PFSK-1 (cell line): ENCODE measurements around the gene MIPEP.

Experiments used
- FOXP2 ChIP-seq: optimal IDR thresholded peaks from 2 replicates; pipeline ENCODE3; 2011; ENCODE audit warnings: borderline replicate concordance, control low read depth, inconsistent platforms; ENCODE audit not compliant: insufficient read depth; ENCODE audit errors: extremely low read length, extremely low read depth
- POLR2AphosphoS5 ChIP-seq: IDR thresholded peaks from 2 replicates; pipeline ENCODE4 v1.6.1; 2012; ENCODE audit warnings: low read depth, mild to moderate bottlenecking, control low read depth, low read length, moderate library complexity
- REST ChIP-seq, 2 experiments: IDR thresholded peaks; 2 replicates each; pipeline versions ENCODE4 v1.6.1 to v1.8.0; 2011 to 2012; ENCODE audit warnings: low read depth in 2 of 2, low read length in 2 of 2, control low read depth in 1 of 2, inconsistent platforms in 1 of 2, mild to moderate bottlenecking in 1 of 2, moderate library complexity in 1 of 2; ENCODE audit not compliant: insufficient read depth in 1 of 2
- SIN3A ChIP-seq: IDR thresholded peaks from 2 replicates; pipeline ENCODE4 v1.6.1; 2012; ENCODE audit warnings: mild to moderate bottlenecking, low read length, moderate library complexity, borderline replicate concordance; ENCODE audit not compliant: insufficient read depth
- TAF1 ChIP-seq: IDR thresholded peaks from 2 replicates; pipeline ENCODE4 v1.6.1; 2012; ENCODE audit warnings: low read length, control low read depth, borderline replicate concordance; ENCODE audit not compliant: insufficient read depth

MIPEP gene

DNA sequence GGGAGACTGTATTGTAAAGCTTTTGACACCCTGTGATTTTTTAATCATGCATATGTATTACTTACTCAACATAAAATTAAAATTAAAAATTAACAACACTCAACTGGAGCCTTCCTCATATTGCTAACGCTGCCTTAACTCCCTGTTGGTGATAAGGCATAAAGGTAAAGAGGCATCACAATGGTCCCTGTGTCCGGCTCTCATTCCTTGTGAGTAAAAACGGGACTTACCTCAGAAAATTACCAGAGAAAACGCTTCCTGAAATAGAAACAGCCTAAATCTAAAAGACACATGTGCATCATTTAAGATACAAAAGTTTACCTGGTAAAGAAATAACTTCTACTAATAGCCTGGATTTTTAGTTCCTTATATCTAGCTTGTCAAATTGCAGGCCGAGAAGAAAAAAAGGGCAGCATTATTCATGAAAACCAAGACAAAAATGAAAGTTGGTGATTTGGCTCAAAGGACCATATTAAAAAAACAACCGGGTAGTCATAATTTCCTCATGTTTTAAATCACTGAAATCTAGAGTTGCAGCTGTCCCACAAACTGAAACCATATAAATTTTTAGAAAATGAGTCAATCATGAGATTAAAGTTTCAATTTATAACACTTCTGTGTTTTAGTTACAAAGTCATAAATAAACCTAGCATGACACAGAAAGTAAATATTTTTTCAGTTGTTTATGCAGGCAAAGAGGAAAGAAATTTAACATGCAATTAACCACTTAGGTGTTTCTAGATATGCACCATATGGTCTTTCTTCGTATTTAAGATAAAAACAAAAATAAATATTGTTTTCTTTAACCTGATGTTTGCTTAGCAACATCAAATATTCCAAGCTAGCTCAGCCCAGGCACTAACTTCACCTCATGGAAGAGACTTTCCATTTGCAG, 94.7 kb downstream of the MIPEP start:
- no peak for TF ChIP-seq TAF1

GRCh38 chr13:23793711-23794110, 95.5 kb downstream of the MIPEP start:
- TF ChIP-seq REST (IDR thresholded peaks at IDR 0.05; ENCODE audit: insufficient read depth in 1 of 2, low read depth in 2 of 2, low read length in 2 of 2), result no peak
- no peak for TF ChIP-seq FOXP2
- no peak for TF ChIP-seq POLR2AphosphoS5

DNA sequence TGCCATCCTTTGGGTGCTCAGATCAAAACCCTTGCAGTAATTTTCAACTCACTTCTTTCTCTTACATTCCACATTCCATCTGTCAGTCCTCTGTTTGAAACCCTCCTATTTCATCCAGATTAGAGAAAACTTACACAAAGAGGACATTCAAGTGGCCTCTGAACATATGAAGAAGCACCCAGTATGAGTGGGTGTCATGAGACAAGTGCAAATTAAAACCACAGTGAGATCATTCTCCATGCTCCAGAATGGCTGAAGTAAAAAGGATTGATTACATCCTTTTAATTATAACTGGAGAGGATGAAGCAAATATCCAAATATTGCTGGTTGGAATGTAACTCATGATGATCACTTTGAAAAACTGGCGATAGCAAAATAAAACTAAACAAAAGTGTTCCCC, 96.5 kb downstream of the MIPEP start:
- no peak for TF ChIP-seq SIN3A
- no peak for TF ChIP-seq FOXP2
- no peak for TF ChIP-seq POLR2AphosphoS5
- no peak for TF ChIP-seq REST (IDR thresholded peaks at IDR 0.05; ENCODE audit: insufficient read depth in 1 of 2, low read depth in 2 of 2, low read length in 2 of 2)
- TF ChIP-seq TAF1, result no peak

DNA sequence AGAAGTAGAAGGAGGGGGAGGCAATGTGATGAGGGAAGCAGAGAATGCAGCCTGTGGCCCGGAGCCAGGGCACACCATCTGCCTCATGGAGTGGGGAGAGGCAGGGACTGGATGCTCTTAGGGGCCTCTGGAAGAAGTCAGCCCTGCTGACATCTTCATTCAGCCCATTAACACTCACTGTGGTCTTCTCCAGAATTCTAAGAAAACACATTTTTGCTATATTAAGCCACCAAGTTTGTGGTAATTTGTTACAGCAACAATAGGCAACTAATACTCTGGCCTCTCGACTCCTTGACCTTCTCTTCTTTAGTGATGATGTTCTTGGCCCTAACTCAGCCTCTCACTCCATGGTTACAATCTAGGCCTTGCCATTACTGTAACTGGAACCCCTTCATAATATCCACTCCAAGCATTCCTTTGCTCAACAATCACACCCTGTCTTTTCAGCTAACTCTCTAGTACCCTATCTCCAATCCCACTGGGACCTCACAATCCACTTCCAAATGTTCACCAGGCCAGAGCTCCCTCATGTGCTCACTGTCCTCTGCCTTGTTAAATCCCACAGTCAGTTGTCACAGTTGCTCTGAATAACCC, 98.5 kb downstream of the MIPEP start:
- TF ChIP-seq TAF1 (no peak), SIN3A (no peak), REST (IDR thresholded peaks at IDR 0.05; ENCODE audit: insufficient read depth in 1 of 2, low read depth in 2 of 2, low read length in 2 of 2) (no peak), FOXP2 (no peak), POLR2AphosphoS5 (no peak)

- TF ChIP-seq FOXP2, result no peak
- TF ChIP-seq POLR2AphosphoS5, result no peak
- no peak for TF ChIP-seq TAF1
- TF ChIP-seq SIN3A, result no peak
- TF ChIP-seq REST (IDR thresholded peaks at IDR 0.05; ENCODE audit: insufficient read depth in 1 of 2, low read depth in 2 of 2, low read length in 2 of 2), result no peak
Measured at GRCh38 chr13:23789576-23790346, 99.4 kb downstream of the MIPEP start.
